ENCODE measurements around the gene PRLR. TPM values are rescaled to one million over a fixed set of nuclear protein-coding genes. Genes with fewer than 3 reads are reported as not detected.
A peak's percentile ranks its signal among the peaks of the same experiment; 100 is the strongest.
"Not testable (repeated sequence)": the region's sequence is repeated elsewhere in the genome, so short reads cannot be mapped to it uniquely, and the experiment has no call there.

The PRLR gene
- total RNA-seq, 2 experiments from 2014 or later = not detected

DNA sequence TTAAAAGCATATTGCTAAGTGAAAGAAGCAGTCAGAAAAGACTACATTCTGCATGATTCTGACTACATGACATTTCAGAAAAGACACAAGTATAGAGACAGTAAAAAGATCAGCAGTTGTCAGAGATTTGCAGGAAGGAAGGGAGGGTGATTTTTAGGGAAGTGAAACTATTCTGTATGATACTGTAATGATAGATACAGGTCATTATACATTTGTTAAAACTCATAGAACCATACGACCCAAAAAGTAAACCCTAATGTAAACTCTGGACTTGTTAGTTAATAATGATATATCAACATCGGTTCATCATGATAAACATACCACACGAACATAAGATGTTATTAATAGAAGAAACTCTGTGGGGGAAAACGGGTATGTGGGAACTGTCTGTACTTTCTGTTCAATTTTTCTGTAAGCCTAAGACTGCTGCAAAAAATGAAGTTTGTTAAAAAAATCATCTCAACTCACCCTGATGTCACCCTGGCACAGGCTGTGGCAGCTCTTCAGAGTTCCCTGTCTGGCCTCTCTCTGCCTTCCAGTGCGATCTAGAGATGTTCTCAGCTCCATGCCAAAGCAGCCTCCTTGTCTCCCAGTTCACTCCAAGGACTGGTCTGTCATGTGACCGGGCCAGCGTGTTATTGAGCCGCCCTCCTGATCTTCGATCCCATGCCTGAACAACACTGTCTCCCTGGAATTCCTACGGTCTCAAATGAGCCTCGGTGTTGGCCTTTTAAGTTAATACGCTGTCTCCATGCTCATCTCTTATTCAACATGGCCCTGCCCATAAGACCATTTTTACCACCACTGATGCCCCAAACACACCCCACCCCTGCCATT lies 35.4 kb downstream of the PRLR start:
- H3K27me3 Mint-ChIP-seq = peaks cover 16% of the 10 kb centered on the region
- no peak overlapping the region for H3K27ac Mint-ChIP-seq
- no peak for DNase-seq
- H3K4me3 Mint-ChIP-seq = no peak overlapping the region
- no peaks in the 10 kb centered on the region for H3K9me3 Mint-ChIP-seq
- H3K4me1 Mint-ChIP-seq = no peaks in the 10 kb centered on the region
- no peaks in the 10 kb centered on the region for H3K36me3 Mint-ChIP-seq

DNA sequence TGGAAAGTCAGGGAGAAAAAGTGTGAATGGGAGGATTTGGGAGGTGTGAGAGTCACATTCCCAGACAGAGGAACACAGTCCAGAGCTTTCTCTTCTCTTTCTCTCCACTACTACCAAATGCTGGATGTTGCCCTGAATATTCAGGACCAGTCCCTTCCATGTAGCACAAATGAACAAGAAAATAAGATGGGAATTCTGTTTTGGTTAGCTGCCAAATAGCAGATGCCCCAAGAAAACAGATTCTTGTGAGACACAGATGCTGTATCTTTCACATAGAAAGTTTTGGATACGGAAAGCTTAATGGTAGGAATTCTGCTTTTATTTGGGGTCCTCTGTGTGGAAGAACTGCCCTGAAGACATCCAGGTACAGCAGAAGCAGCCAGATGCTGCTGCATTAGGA lies 37.8 kb downstream of the PRLR start:
- H3K9me3 Mint-ChIP-seq = no peaks in the 10 kb centered on the region
- no peaks in the 10 kb centered on the region for H3K4me1 Mint-ChIP-seq
- no peaks in the 10 kb centered on the region for H3K36me3 Mint-ChIP-seq
- H3K27ac Mint-ChIP-seq = no peak overlapping the region
- no peak overlapping the region for H3K4me3 Mint-ChIP-seq
- no peak for DNase-seq
- peaks cover 7% of the 10 kb centered on the region for H3K27me3 Mint-ChIP-seq

DNA sequence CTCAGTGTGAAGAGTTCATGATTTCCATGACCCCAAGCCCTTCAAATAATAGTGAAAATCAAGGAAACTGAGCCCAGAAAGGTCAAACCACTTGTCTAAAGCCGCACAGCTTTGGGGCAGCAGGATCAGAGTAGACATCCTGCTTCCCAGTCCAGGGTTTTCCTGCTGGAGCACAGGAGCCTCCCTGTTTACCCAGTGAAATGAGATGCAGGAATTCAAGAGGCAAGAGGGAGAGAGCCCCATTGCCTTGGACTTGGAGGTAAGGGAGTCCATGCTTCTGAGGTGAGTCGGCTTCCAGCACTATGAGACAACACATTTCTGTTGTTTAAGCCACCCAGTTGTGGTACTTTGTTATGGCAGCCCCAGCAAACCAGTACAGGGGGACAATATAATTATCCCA lies 40.5 kb downstream of the PRLR start:
- peaks cover 20% of the 10 kb centered on the region for H3K27me3 Mint-ChIP-seq
- H3K9me3 Mint-ChIP-seq, H3K36me3 Mint-ChIP-seq: not testable (repeated sequence)

DNA sequence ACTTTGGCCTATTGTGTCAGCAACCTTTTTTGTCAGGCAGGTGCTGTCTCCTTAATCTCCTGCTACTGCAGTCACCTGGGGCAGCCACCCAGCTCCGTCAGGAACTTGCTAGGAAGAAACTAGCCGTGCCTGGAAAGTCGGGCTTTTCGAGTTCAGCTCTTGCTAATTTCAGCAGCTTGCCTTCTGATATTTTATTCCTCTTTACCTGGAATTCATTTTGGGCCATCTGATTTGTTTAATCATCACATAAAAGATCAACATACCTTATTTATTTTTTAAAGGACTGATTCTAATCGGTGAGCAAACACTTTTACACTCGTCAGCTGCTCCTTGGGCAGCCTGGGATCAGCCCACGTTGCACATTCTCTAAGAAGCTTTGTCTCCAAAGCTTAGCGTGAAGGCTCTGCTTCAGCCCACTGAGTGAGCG lies 42.2 kb downstream of the PRLR start:
- peaks cover 25% of the 10 kb centered on the region for H3K27me3 Mint-ChIP-seq
- H3K27ac Mint-ChIP-seq = no peak overlapping the region
- H3K9me3 Mint-ChIP-seq = no peaks in the 10 kb centered on the region
- no peak for DNase-seq
- no peaks in the 10 kb centered on the region for H3K4me1 Mint-ChIP-seq
- no peaks in the 10 kb centered on the region for H3K36me3 Mint-ChIP-seq
- no peak overlapping the region for H3K4me3 Mint-ChIP-seq

More for the DNA sequence above, 40.5 kb downstream of the PRLR start:
- DNase-seq, H3K4me3 Mint-ChIP-seq, H3K4me1 Mint-ChIP-seq, H3K27ac Mint-ChIP-seq: not testable (repeated sequence)

DNA sequence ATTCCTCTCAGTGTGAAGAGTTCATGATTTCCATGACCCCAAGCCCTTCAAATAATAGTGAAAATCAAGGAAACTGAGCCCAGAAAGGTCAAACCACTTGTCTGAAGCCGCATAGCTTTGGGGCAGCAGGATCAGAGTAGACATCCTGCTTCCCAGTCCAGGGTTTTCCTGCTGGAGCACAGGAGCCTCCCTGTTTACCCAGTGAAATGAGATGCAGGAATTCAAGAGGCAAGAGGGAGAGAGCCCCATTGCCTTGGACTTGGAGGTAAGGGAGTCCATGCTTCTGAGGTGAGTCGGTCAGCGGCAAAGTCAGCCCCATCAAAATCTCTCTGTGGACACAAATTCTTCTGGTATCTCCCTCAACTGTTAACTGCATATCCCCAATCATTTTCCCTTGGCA lies 42.7 kb downstream of the PRLR start:
- not testable (repeated sequence) for DNase-seq, H3K27ac Mint-ChIP-seq, H3K4me1 Mint-ChIP-seq, H3K4me3 Mint-ChIP-seq, H3K36me3 Mint-ChIP-seq, H3K9me3 Mint-ChIP-seq
- peaks cover 25% of the 10 kb centered on the region for H3K27me3 Mint-ChIP-seq

DNA sequence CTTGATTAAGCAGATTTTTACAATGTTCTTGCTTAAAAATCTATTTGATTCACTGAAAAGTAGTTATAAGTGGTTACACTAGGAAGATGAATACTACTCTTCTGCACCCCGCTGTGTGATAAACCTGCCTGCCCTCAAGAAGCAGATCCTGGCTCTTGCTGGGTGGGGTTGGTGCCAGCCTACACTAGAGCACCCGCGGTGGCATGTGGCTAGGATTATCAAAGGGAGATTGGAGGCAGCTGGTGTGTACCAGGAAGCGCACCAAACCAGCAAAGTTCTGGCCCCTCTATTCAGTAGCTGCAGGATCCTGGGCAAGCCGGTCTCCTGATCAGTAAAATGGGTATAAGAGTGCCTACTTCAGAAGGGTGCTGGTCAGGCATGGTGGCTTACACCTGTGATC lies 43.5 kb downstream of the PRLR start:
- H3K4me3 Mint-ChIP-seq = no peak overlapping the region
- H3K4me1 Mint-ChIP-seq = no peaks in the 10 kb centered on the region
- no peaks in the 10 kb centered on the region for H3K36me3 Mint-ChIP-seq
- DNase-seq = no peak
- H3K27me3 Mint-ChIP-seq = peaks cover 28% of the 10 kb centered on the region
- no peaks in the 10 kb centered on the region for H3K9me3 Mint-ChIP-seq
- no peak overlapping the region for H3K27ac Mint-ChIP-seq

DNA sequence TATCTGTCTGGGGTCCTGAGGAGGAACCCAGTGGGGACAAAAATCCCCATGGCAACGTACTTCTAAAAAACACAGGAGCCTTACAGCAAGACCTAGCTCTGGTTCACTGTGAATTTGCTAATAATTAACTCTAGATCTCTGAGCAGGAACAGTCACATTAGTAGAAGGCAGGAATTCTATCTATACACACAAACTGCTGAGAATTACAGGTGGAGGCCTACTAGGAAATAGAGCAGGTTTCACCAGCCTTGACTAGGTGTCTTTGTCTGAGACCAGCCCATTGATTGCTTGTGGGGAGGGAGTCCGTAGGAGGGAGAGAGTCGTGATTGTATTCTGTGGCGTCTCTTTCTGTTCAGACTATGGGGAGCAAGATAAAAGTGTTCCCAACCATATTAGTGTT lies 44.8 kb downstream of the PRLR start:
- no peaks in the 10 kb centered on the region for H3K4me1 Mint-ChIP-seq
- DNase-seq = no peak
- H3K4me3 Mint-ChIP-seq = no peak overlapping the region
- no peak overlapping the region for H3K27ac Mint-ChIP-seq
- peaks cover 25% of the 10 kb centered on the region for H3K27me3 Mint-ChIP-seq
- H3K9me3 Mint-ChIP-seq = no peaks in the 10 kb centered on the region
- H3K36me3 Mint-ChIP-seq = no peaks in the 10 kb centered on the region

DNA sequence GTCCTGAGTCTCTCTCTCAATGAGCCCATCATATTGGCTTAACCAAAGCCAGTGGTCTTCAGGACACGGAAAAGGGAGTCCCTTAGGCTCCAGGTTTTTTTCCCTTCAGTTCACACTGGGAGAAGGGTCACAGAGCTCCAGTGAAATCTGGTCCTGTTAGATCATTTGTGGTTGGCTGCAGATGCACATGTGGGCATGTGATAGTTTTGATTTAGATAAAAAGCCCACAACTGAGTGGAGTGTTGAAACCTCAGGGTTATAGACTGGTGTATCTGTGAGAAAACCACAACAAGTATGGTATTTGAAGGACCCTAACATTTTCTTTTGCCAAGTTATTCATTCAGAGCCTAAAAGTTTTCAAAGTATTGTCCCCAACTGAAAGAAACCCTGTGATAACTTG lies 46.7 kb downstream of the PRLR start:
- Mint-ChIP-seq H3K4me1 (no peaks in the 10 kb centered on the region), H3K4me3 (no peak overlapping the region), H3K36me3 (no peaks in the 10 kb centered on the region), H3K27ac (no peak overlapping the region), H3K9me3 (no peaks in the 10 kb centered on the region), H3K27me3 (peaks cover 25% of the 10 kb centered on the region)
- no peak for DNase-seq

DNA sequence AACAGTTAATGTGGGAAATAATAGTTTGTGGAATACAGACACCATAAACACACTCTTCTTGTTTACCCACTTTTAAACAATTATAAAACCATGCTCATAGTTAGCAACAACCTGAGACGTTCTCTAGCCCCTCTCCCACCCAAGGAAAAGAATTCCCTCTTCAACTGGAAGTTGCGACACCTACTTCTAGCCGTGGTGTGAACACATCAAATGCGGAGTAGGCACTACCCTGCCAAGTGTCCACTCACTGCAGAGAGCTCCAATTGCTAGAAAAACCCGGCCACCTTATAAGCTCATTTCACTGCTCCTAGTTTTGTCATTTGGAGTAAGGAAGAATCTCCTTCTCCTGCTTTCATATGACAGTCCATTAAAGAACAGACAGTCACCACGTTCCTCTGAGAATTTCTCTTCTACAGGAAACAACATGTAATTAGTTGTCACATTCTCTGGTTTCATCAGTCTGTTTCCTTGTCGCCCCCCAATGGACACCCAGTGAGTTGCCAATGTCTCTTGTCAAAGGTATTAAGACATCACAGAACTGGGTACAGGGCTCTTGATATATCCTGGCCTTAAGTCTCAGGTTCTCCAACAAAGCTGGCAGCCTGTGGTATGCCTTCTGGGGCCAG lies 47.3 kb downstream of the PRLR start:
- Mint-ChIP-seq H3K36me3 (no peaks in the 10 kb centered on the region), H3K27ac (no peak overlapping the region), H3K27me3 (peaks cover 25% of the 10 kb centered on the region), H3K4me1 (no peaks in the 10 kb centered on the region), H3K9me3 (no peaks in the 10 kb centered on the region), H3K4me3 (no peak overlapping the region)
- DNase-seq = peak; percentile 16

DNA sequence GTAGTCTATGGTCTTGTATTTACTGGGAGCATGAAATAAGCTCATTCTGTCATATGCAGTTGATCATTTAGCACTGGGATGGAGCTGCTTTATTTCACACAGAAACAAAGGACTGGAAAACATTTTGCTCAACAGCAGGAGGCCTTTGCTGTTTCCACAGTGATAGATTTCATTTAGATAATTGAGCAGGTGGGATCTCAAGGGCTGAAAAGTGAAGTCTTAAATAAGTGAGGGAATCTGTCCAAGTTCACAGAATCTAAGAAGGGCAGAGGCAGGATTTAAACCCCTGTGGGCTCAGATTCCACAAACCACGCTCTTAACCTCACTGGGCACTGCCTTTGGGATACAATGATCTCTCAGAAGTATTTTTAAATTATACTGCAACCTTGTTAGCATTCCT lies 47.8 kb downstream of the PRLR start:
- no peaks in the 10 kb centered on the region for H3K36me3 Mint-ChIP-seq
- no peaks in the 10 kb centered on the region for H3K4me1 Mint-ChIP-seq
- H3K27ac Mint-ChIP-seq = no peak overlapping the region
- H3K27me3 Mint-ChIP-seq = peaks cover 25% of the 10 kb centered on the region
- DNase-seq = no peak
- H3K9me3 Mint-ChIP-seq = no peaks in the 10 kb centered on the region
- H3K4me3 Mint-ChIP-seq = no peak overlapping the region

DNA sequence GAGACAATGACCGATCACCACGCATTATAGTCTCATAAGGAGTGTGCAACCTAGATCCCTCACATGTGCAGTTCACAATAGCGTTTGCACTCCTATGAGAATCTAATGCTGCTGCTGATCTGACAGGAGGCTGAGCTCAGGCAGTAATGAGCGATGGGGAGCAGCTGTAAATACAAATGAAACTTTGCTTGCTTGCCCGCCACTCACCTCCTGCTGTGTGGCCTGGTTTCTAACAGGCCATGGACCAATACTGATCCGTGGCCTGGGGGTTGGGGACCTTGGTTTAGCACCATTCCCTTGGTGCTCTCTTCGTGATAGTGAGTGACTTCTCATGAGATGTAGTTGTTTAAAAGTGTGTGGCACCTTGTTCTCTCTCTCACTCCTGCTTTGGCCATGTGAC lies 50.2 kb downstream of the PRLR start:
- DNase-seq = no peak
- Mint-ChIP-seq H3K27ac (no peak overlapping the region), H3K9me3 (peaks cover 2% of the 10 kb centered on the region), H3K4me3 (no peak overlapping the region), H3K4me1 (no peaks in the 10 kb centered on the region), H3K36me3 (no peaks in the 10 kb centered on the region), H3K27me3 (peaks cover 17% of the 10 kb centered on the region)

DNA sequence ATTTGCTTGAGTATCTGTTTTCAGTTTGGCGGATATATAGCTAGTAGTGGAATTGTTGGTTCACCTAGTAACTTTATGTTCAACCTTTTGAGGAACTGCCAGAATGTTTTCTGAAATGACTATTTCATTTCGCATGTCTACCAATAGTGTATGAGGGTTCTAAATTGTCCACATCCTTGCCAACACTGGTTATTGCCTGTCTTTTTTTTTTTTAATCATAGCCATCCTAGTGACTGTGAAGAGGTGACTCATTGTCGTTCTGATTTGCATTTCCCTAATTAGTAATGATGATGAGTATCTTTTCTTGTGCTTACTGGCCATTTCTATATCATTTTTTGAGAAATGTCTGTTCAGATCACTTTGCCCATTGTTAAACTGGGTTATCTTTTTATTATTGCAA lies 52.5 kb downstream of the PRLR start:
- DNase-seq = no peak
- H3K27me3 Mint-ChIP-seq = peaks cover 11% of the 10 kb centered on the region
- H3K36me3 Mint-ChIP-seq = no peaks in the 10 kb centered on the region
- H3K9me3 Mint-ChIP-seq = peaks cover 2% of the 10 kb centered on the region
- H3K4me3 Mint-ChIP-seq = no peak overlapping the region
- H3K4me1 Mint-ChIP-seq = no peaks in the 10 kb centered on the region
- no peak overlapping the region for H3K27ac Mint-ChIP-seq

DNA sequence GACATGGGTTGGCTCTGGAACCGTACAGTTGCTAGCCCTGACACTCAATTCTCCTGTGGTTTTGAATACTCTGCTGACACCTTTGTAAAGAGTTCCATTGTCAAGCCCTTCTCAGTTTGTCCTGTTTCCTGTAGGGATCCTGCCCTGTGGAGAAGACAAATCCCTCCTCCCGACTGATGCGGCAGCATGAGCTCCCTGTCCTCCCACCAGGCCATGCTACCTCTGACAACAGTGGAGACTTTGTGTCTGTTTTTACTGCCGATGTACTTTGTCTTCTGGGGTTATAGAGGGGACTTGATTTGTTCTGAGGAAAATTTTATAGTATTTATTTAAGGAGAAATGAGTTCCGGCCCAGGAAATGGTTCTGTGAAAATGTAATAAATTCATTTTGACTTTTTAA lies 57.8 kb downstream of the PRLR start:
- Mint-ChIP-seq H3K27ac (no peak overlapping the region), H3K27me3 (peaks cover 20% of the 10 kb centered on the region), H3K4me3 (no peak overlapping the region), H3K4me1 (no peaks in the 10 kb centered on the region), H3K9me3 (peaks cover 7% of the 10 kb centered on the region), H3K36me3 (no peaks in the 10 kb centered on the region)
- no peak for DNase-seq

DNA sequence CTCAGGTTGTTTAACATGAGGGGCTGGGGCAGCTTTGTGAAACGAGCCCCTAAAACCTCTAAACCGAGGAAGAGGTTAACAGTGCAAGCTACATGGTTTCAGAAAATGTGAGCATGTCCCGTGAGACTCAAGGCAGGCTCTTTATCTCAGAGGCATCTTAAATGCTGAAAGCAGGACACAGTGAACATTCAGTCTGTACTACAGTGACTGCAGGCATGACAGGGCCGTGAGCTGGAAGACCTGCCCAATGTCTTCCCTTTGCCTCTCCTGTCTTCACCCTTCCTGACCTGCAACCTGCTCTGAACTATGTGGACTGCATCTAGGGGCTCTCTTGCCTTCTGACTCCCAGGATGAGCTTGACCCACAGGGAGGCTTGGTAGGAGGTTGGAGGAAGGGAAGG lies 58.3 kb downstream of the PRLR start:
- Mint-ChIP-seq H3K9me3 (peaks cover 11% of the 10 kb centered on the region), H3K27me3 (peaks cover 20% of the 10 kb centered on the region), H3K4me3 (no peak overlapping the region), H3K27ac (no peak overlapping the region), H3K36me3 (no peaks in the 10 kb centered on the region), H3K4me1 (no peaks in the 10 kb centered on the region)
- no peak for DNase-seq

DNA sequence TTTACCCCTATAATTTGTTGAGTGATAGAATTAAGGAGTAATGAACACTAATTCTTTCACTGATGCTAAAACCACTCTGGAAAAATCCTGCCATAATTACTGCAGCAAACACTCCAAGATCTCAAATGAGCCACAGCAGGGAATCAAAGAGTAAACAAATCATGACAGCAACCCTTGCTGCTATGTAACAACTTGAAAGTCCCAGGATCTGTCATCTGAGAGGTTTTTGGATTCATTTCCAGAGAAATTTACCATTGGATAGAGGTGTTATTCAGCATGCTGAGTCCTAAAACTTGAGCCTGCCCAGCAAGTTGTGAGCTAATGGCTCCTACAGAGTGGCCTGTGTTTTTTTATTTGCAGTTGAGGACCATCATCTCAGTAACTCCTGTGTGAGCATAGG lies 59.2 kb downstream of the PRLR start:
- H3K27me3 Mint-ChIP-seq = peaks cover 20% of the 10 kb centered on the region
- H3K4me3 Mint-ChIP-seq = no peak overlapping the region

DNA sequence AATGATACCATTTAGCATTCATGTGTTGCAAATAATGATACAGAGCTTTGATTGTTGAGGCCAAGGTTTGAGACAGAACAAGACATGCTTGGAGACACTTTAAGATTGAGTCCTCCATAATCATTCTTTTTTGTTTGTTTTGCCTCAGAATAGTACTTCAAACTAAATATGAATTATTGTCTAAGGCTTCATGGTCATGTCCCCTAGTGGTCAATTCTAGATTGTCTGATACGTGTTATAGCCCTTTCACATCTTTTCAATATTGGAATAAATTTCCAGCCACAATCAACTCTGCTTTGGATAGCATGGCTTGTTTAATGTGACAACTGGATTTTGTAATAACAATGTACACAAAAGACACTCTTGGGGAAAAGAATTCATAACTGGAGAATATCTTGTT lies 64.2 kb downstream of the PRLR start:
- H3K27me3 Mint-ChIP-seq = peaks cover 18% of the 10 kb centered on the region
- peaks cover 9% of the 10 kb centered on the region for H3K9me3 Mint-ChIP-seq
- H3K4me1 Mint-ChIP-seq = no peaks in the 10 kb centered on the region
- H3K36me3 Mint-ChIP-seq = no peaks in the 10 kb centered on the region
- no peak overlapping the region for H3K4me3 Mint-ChIP-seq
- H3K27ac Mint-ChIP-seq = no peak overlapping the region
- no peak for DNase-seq

More for the DNA sequence above, 59.2 kb downstream of the PRLR start:
- peaks cover 11% of the 10 kb centered on the region for H3K9me3 Mint-ChIP-seq
- H3K27ac Mint-ChIP-seq = no peak overlapping the region
- no peak for DNase-seq
- H3K36me3 Mint-ChIP-seq = no peaks in the 10 kb centered on the region
- no peaks in the 10 kb centered on the region for H3K4me1 Mint-ChIP-seq

All from activated naive CD8-positive, alpha-beta T cell treated with anti-CD3 and anti-CD28 coated beads for 36 hours (primary cell).